NCI-H510A (cell line): ENCODE measurements around the gene XPO4.
"Not testable (repeated sequence)": the region's sequence is repeated elsewhere in the genome, so short reads cannot be mapped to it uniquely, and the experiment has no call there.

Experiments used
- DNase-seq: peaks from one replicate; lab custom pipeline; 2025; lab: John Stamatoyannopoulos, UW

XPO4 gene

GRCh38 chr13:20780317-20780716, 122.2 kb downstream of the XPO4 start:
- no peak for DNase-seq

DNA sequence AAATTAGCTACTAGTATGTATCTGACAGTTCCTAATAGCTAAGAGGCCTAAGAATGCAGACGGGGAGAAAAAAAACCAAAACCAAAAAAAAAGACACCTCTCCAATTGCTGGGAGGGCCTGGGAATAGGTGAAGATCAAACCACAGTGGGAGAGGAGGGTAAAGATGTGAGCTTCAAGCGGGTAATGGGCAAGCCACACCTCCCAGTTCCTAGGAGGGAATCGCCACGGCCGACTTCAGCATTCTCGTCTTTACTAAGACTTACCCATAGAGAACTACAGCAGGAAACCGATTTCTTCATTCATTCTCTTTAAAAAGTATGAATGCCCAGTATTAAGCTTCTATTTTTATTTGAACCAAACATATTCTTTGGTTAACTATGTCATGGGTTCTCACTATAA, 123.1 kb downstream of the XPO4 start:
- no peak for DNase-seq

DNA sequence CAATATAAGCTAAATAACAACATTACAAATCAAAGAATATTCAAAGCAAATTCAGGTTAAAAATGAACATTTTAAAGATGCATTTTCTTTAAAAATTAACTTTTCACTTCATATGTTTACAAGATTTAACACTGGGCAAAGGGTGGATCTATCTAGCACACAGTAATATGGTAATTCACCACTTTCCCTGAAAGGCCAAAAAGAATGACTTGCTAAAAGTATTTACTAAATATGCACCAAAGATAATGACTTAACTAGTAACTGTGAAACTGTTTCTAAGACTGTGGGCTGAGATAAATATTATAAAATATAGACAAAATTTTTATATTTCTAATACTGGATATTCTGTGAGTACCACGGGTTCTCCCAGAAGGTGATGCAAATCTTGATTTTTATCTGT, 124.2 kb downstream of the XPO4 start:
- DNase-seq, result no peak

DNA sequence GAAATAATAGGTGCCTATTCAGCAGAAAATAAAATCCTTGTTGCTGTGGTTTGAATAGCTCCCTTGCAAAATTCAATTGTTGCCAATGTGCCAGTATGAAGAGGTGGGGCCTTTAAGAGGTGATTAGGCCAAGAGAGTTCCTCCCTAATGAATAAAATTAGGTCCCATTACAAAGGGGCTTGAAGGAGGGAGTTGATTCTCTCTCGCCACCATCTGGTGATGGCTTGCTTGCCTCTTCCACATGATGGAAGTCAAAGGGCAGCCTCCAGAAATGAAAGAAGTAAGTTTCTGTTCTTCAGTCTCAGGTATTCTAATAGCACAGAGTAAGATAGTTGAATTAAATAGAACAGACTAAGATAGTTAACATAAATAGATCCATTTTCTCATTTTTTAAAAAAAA, 125.8 kb downstream of the XPO4 start:
- no peak for DNase-seq

DNA sequence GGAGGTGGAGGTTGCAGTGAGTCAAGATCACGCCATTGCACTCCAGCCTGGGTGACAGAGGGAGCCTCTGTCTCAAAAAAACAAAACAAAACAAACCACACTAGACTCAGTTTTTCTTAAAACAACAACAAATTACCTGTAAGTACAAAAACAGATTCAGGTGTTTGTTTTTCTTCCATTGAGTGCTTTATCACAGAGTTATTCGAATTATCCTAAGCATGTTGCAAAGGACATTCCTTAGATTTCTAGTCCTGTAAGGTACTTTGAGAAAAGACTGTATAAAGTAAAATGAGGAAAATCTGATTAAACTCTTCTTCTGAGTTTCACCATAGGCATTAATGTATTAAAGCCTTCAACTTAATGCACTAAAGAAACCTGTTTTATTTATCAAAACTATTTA, 126.6 kb downstream of the XPO4 start:
- DNase-seq, result no peak

DNA sequence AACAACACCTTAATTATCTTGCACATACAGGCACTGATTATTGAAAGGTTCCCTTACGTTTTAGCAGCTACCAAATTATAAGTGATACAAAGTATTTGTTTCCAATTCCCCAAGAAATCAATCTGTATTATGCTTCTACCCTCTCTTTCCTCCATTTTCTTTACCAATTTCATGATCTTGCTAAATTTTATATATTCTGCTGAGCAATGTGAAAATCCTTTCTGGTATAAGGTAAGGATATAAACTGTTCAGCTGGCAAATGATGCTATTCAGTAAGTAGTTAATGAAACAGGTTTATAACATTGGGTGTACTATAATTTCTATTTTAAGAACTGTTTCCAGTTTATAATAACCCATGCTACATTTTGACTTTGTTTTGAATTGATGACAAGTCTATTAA, 127.8 kb downstream of the XPO4 start:
- DNase-seq, result no peak

DNA sequence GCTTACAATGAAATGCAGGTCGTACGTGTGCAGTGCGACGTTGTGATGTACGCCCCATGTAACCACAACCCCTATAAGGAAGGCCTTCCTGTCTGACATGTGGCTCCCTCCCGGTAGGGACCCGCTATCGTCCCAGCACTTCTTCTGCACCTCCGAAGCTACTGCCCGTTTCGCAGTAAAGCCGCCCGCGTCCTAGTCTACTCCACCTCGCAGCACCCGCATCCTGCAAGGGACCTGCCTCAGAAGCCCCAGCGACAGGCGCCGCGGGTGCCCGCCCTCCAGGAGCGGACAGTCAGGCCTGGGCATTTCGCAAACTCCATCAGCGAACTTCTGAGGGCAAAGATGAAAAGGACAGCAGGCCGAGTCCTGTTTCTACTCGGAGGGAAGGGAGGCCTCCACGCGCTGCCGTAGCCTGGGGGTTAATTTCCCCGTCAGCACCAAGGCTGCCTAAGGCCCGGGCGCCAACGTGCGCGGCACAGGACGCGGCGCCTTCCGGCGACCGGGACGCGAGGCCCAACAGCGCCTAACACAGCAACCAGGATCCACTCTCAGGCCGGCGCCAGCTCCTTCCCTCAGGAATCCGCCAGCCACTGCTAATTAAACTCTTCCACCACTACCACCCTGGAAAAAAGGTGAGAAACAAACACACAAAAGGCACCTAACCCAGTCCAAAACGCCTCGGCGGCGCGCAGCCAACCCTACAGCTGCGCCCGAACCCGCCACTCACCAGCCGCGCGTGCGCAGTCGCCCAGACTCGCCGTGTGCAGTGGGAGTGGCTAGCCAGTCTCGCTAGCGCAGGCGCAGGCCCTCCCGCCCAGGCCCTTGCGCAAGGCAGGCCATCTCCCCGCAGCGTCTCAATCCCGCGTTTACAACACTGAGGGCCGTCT, 129.1 kb downstream of the XPO4 start, which contains the start of gene EEF1AKMT1:
TSS of gene EEF1AKMT1 (minus strand) at position 768 of the 887 bp plus-strand sequence. CDS start 16,363 bp downstream, outside the sequence.
- DNase-seq, result peak; percentile 69

GRCh38 chr13:20772401-20773131, 130.0 kb downstream of the XPO4 start:
- DNase-seq, result no peak

DNA sequence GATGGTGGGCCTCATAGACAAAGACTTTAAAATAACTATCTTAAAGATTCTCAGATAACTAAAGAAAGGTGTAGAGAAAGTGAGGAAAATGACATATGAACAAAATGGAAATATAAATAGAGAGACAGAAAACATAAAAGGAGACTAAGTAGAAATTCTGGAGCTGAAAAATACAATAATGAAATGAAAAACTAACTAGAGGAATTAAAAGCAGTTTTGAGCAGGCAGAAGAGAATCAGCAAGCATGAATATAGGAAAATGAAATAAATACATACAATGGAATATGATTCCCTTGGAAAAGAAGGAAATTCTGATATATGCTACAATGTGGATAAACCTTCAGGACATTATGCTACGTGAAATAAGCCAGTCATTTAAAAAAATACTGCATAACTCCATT, 132.7 kb downstream of the XPO4 start:
- no peak for DNase-seq

DNA sequence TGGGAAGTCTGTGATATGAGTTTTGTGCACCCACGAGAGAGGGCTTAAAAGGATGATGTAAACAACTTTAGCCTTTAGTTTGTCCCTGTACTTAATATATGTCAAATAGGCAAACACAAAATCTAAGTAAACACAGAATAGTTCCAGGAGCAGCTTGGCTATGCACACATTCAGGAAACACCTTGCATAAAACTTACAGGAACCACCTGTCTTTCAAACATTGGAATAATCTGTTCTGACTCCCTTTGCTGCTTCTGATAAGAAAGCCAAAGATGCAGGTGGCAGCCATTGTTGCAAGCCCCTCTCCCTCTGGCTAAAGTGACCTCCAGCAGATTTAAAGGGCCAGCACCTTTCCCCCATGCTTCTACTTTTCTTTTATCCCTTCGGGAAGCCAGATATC, 133.5 kb downstream of the XPO4 start:
- no peak for DNase-seq

DNA sequence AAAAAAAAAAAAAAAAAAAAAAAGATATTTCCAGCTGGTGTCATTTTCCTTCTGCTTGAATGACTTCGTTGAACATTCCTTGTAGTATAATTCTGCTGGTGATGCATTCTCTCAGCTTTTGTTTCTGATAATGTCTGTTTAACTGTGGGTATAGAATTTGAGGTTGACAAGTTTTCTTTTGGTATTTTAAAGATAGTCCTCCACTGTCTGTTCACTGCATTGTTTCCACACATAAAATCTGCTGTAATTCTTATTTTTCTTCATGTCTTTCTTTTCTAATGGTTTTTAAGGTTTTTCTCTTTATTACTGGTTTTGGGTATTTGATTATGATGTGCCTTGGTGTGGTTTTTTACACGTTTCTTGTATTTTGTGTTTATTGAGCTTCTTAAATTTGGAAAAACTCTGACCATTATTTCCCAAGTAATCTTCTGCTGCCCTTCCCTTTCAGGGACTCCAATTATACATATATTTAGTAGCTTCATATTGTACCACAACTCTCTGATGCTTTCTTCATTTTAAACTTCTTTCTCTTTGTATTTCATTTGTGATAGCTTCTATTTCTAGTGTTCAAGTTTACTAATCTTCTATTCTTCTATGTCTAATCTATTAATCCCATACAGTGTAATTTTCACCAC, 135.1 kb downstream of the XPO4 start:
- DNase-seq, result no peak

GRCh38 chr13:20760872-20761271, 141.7 kb downstream of the XPO4 start:
- DNase-seq, result no peak

DNA sequence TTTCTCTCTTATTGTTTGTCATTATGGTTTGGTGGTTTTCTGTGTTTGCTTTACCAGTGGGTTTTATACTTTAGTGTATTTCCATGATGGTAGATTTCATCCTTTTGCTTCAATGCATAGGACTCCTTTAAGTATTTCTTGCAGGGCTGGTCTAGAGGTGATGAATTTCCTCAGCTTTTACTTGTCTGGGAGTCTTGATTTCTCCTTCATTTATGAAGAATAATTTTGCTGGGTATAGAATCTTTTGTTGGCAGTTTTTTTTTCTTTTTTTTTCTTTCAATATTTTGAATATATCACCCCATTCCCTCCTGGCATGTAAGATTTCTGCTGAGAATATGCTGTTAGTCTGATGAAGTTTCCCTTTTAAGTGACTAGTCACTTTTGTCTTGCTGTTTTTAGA, 148.5 kb downstream of the XPO4 start:
- DNase-seq, result no peak

DNA sequence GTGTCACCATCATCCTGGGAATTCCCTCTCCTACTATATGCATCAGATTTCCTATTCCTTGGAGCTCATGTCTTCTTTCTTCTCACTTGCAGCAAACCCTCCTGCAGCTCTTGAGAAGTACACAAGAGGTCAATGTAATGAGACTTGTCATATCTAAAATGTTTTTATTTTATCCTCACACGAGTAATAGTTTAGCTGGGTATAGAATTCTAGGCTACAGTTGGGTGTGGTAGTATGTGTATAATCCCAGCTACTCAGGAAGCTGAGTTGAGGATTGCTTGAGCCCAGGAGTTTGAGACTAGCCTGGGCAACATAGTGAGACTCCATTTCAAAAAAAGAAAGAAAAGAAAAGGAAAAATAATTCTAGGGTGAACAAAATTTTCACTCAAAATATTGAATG, 153.2 kb downstream of the XPO4 start:
- no peak for DNase-seq

- DNase-seq, result not testable (repeated sequence)
Measured at GRCh38 chr13:20743830-20744404, 158.6 kb downstream of the XPO4 start.

GRCh38 chr13:20740021-20740420, 162.5 kb downstream of the XPO4 start:
- DNase-seq, result no peak

DNA sequence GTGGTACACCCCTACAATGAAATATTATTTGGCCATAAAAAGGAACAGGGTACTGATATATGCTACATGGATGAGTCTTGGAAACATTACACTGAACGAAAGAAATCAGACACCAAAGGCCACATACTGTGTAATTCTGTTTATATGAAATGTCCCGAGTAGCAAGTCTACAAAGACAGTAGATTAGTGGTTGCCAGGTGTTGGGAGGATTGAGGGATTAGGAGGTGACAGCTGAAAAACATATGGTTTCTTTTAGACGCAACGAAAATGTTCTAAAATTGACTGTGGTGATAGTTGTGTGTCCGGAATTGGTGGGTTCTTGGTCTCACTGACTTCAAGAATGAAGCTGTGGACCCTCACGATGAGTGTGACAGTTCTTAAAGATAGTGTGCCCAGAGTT, 163.9 kb downstream of the XPO4 start:
- no peak for DNase-seq

- no peak for DNase-seq
Measured at GRCh38 chr13:20729633-20730585, 172.6 kb downstream of the XPO4 start.

DNA sequence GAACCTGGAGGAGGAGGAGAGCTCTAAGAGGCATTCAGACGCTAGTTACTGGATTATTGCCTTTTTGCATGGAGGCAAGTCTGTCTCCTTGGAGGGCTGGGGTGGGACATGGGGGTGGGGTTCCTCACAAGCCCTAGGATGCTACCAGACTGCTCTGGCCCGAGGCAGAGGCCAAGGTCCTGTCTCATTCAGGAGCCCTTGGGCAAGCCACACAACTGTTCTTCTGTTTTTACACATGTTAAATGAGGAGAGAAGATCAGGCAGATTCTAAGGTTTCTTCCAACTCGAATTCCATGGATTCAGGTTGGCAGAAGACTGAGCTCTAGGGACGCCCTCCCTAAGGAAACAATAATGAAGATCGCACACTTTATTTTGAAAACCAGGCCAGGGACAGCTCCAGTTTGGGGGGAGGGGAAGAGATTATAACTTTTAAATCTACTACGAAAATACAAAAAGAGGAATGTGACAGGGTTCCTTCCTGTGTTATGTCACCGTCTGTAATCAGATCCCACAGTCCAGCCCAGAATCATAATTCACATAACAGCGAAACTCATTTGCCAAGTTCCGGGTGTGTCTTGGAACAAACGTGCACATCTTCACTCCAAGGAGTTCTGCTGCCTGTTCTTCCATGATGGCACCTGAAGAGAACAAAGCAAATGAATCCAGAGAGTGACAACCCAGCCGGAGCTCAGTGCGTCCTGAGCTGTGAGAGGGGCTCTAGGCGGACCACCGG, 173.8 kb downstream of the XPO4 start:
- DNase-seq, result no peak

GRCh38 chr13:20727856-20728255, 174.7 kb downstream of the XPO4 start:
- no peak for DNase-seq
